NB4 (cell line): ENCODE measurements around the gene PIGQ.

ENCODE experiments used
- DNase-seq: peaks from one replicate; pipeline ENCODE4 v3.0.0; 2010; ENCODE audit warnings: low read depth
- H3K4me3 ChIP-seq: one replicate; pipeline ENCODE4 v1.5.1; 2011; ENCODE audit warnings: mild to moderate bottlenecking, low read depth, low read length, moderate library complexity
- CTCF ChIP-seq: IDR thresholded peaks from one replicate; pipeline ENCODE4 v1.5.1; 2012; ENCODE audit warnings: low read depth, low read length
- MAX ChIP-seq: IDR thresholded peaks from 2 replicates; pipeline ENCODE4 v1.6.1; 2011; ENCODE audit warnings: low read depth, low read length
- MYC ChIP-seq: IDR thresholded peaks from 2 replicates; pipeline ENCODE4 v1.6.1; 2011; ENCODE audit warnings: low read depth, low read length
- POLR2A ChIP-seq: IDR thresholded peaks from 2 replicates; pipeline ENCODE4 v1.6.1; 2011; ENCODE audit warnings: mild to moderate bottlenecking; ENCODE audit not compliant: insufficient read length; ENCODE audit errors: extremely low read depth

The PIGQ gene

GRCh38 chr16:603933-604332, 34.2 kb downstream of the PIGQ start:
- no peak overlapping the region for H3K4me3 ChIP-seq
- DNase-seq = no peak
- TF ChIP-seq CTCF = no peak

GRCh38 chr16:606656-607307, 37.0 kb downstream of the PIGQ start:
- no peak for TF ChIP-seq CTCF
- TF ChIP-seq MAX = no peak
- no peak for TF ChIP-seq MYC
- H3K4me3 ChIP-seq = no peak overlapping the region
- DNase-seq = no peak

- TF ChIP-seq CTCF (no peak), MYC (no peak), POLR2A (no peak), MAX (no peak)
- H3K4me3 ChIP-seq = no peak overlapping the region
- DNase-seq = no peak
Measured at GRCh38 chr16:608019-608418, 38.3 kb downstream of the PIGQ start.

- no peak overlapping the region for H3K4me3 ChIP-seq
- TF ChIP-seq MAX (no peak), CTCF (no peak), MYC (no peak), POLR2A (no peak)
Measured at GRCh38 chr16:609316-609715, 39.5 kb downstream of the PIGQ start.

GRCh38 chr16:609984-610383, 40.2 kb downstream of the PIGQ start:
- TF ChIP-seq MYC = no peak
- no peak for TF ChIP-seq POLR2A
- no peak for TF ChIP-seq CTCF
- TF ChIP-seq MAX = no peak
- no peak for DNase-seq
- no peak overlapping the region for H3K4me3 ChIP-seq

More at GRCh38 chr16:609316-609715, 39.5 kb downstream of the PIGQ start:
- DNase-seq = no peak
